ENCODE data around the gene C6orf15.
"Not testable (repeated sequence)": the region's sequence is repeated elsewhere in the genome, so short reads cannot be mapped to it uniquely, and the experiment has no call there.

C6orf15 gene

GRCh38 chr6:31068669-31069340, 43.6 kb downstream of the C6orf15 start:
- DNase-seq (ENCODE audit: low read depth, low spot score): peak; percentile 42

- DNase-seq (ENCODE audit: low read depth, low spot score): not testable (repeated sequence)
Measured at GRCh38 chr6:31067891-31068668, 44.3 kb downstream of the C6orf15 start.

- not testable (repeated sequence) for DNase-seq (ENCODE audit: low read depth, low spot score)
Measured at GRCh38 chr6:31067028-31067427, 45.3 kb downstream of the C6orf15 start.

- DNase-seq (ENCODE audit: low read depth, low spot score): no peak
Measured at GRCh38 chr6:31065556-31065955, 46.8 kb downstream of the C6orf15 start.

- DNase-seq (ENCODE audit: low read depth, low spot score): no peak
Measured at GRCh38 chr6:31063906-31064435, 48.4 kb downstream of the C6orf15 start.

Data from activated CD4-positive, CD25-positive, alpha-beta regulatory T cell treated with anti-CD3 and anti-CD28 coated beads, Interleukin-2, amount 50 U/mL, for 16 hours (primary cell).